SW 1271 (cell line): ENCODE results near the gene RRAD.
"Not testable (repeated sequence)": the region's sequence is repeated elsewhere in the genome, so short reads cannot be mapped to it uniquely, and the experiment has no call there.

Experiments
- DNase-seq, 2 experiments: peaks; one replicate each; lab custom pipeline; 2025; lab: John Stamatoyannopoulos, UW

Gene RRAD

GRCh38 chr16:66900721-66901441 is 24.5 kb downstream of the RRAD start:
- DNase-seq, result no peak

GRCh38 chr16:66899945-66900710 is 25.2 kb downstream of the RRAD start:
- DNase-seq, result peak in 1 of 2 experiments; percentile 10

GRCh38 chr16:66899310-66899944 is 25.9 kb downstream of the RRAD start:
- DNase-seq, result no peak

- DNase-seq, result no peak
Observed at GRCh38 chr16:66898933-66899309, 26.4 kb downstream of the RRAD start.

- DNase-seq, result no peak
Observed at GRCh38 chr16:66898207-66898606, 27.1 kb downstream of the RRAD start.

GRCh38 chr16:66896682-66897081 is 28.7 kb downstream of the RRAD start:
- not testable (repeated sequence) for DNase-seq

- no peak for DNase-seq
Observed at GRCh38 chr16:66895999-66896398, 29.3 kb downstream of the RRAD start.

GRCh38 chr16:66895689-66895979 is 29.7 kb downstream of the RRAD start:
- no peak for DNase-seq

- peak in 1 of 2 experiments; percentile 57 for DNase-seq
Observed at GRCh38 chr16:66894948-66895688, 30.2 kb downstream of the RRAD start.

GRCh38 chr16:66894055-66894454 is 31.3 kb downstream of the RRAD start:
- no peak for DNase-seq

- DNase-seq, result no peak
Observed at GRCh38 chr16:66891797-66892196, 33.5 kb downstream of the RRAD start.

GRCh38 chr16:66891360-66891759 is 34.0 kb downstream of the RRAD start:
- no peak for DNase-seq

GRCh38 chr16:66890799-66891198 is 34.5 kb downstream of the RRAD start:
- DNase-seq, result no peak

GRCh38 chr16:66889622-66890021 is 35.7 kb downstream of the RRAD start:
- DNase-seq, result no peak

GRCh38 chr16:66888647-66889615 is 36.4 kb downstream of the RRAD start:
- DNase-seq, result no peak

- no peak for DNase-seq
Observed at GRCh38 chr16:66886914-66887313, 38.4 kb downstream of the RRAD start.

- DNase-seq, result no peak
Observed at GRCh38 chr16:66886321-66886720, 39.0 kb downstream of the RRAD start.

- DNase-seq, result no peak
Observed at GRCh38 chr16:66885491-66885890, 39.8 kb downstream of the RRAD start.

GRCh38 chr16:66882702-66883101 is 42.6 kb downstream of the RRAD start:
- no peak for DNase-seq

- DNase-seq, result no peak
Observed at GRCh38 chr16:66881964-66882508, 43.3 kb downstream of the RRAD start.

- no peak for DNase-seq
Observed at GRCh38 chr16:66881560-66881959, 43.8 kb downstream of the RRAD start.
